CD14-positive monocyte (primary cell): ENCODE data around the gene RHOXF1. TPM values are rescaled to one million over a fixed set of nuclear protein-coding genes. Genes with fewer than 3 reads are reported as not detected.
"Not testable (repeated sequence)": the region's sequence is repeated elsewhere in the genome, so short reads cannot be mapped to it uniquely, and the experiment has no call there.

Experiments used
- DNase-seq, 3 donors: peaks; one replicate each; pipeline ENCODE4 v3.0.0-alpha.2; 2011 to 2022
- H2AFZ ChIP-seq: 2 replicates; pipeline ENCODE4 v1.6.0; 2012; ENCODE audit warnings: mild to moderate bottlenecking, low read depth, low read length, inconsistent platforms; ENCODE audit not compliant: insufficient read depth, poor library complexity, severe bottlenecking
- H3K27ac ChIP-seq, 2 donors: 1 replicate in 1 of 2; 2 replicates in 1 of 2; pipeline ENCODE4 v1.5.1; 2012 to 2013; ENCODE audit warnings: low read length in 2 of 2, control low read depth in 1 of 2, inconsistent platforms in 1 of 2, low read depth in 1 of 2, mild to moderate bottlenecking in 1 of 2
- H3K27me3 ChIP-seq, 2 donors: one replicate each; pipeline versions ENCODE4 v1.6.0 to v1.6.1; 2011 to 2013; ENCODE audit warnings: low read length in 2 of 2; ENCODE audit not compliant: control insufficient read depth in 2 of 2, insufficient read depth in 2 of 2
- H3K36me3 ChIP-seq, 2 donors: replicated peaks in 1 of 2; 1 replicate in 1 of 2; 2 replicates in 1 of 2; pipeline versions ENCODE4 v1.5.1 to v1.6.1; 2012 to 2013; ENCODE audit warnings: low read length in 2 of 2, control low read depth in 1 of 2, inconsistent platforms in 1 of 2, mild to moderate bottlenecking in 1 of 2; ENCODE audit not compliant: insufficient read depth in 2 of 2, control insufficient read depth in 1 of 2
- H3K4me1 ChIP-seq, 2 donors: 1 replicate in 1 of 2; 2 replicates in 1 of 2; pipeline versions ENCODE4 v1.5.1 to v1.6.1; 2012 to 2013; ENCODE audit warnings: low read length in 2 of 2, control low read depth in 1 of 2, inconsistent platforms in 1 of 2, mild to moderate bottlenecking in 1 of 2, moderate library complexity in 1 of 2; ENCODE audit not compliant: insufficient read depth in 2 of 2, control insufficient read depth in 1 of 2
- H3K4me2 ChIP-seq: replicated peaks from 2 replicates; pipeline ENCODE3; 2012; ENCODE audit warnings: low read length, moderate library complexity, mild to moderate bottlenecking; ENCODE audit not compliant: poor library complexity, severe bottlenecking; ENCODE audit errors: extremely low read depth
- H3K4me3 ChIP-seq, 3 experiments: fragments of 200-600 bp in 1 of 3; sonication (generic) in 1 of 3; replicated peaks in 1 of 3; 1 replicate in 2 of 3; 2 replicates in 1 of 3; pipeline ENCODE4 v1.5.1; 2011 to 2013; ENCODE audit warnings: low read length in 3 of 3, mild to moderate bottlenecking in 3 of 3, control low read depth in 2 of 3, low read depth in 2 of 3, inconsistent platforms in 1 of 3, moderate library complexity in 1 of 3
- H3K79me2 ChIP-seq: 2 replicates; pipeline ENCODE4 v1.6.0; 2012; ENCODE audit warnings: mild to moderate bottlenecking, control low read depth, inconsistent platforms, low read length, moderate library complexity; ENCODE audit not compliant: insufficient read depth
- H3K9ac ChIP-seq: 2 replicates; pipeline ENCODE4 v1.6.0; 2017; ENCODE audit warnings: low read length, mild to moderate bottlenecking; ENCODE audit not compliant: insufficient read depth, poor library complexity, severe bottlenecking
- H3K9me3 ChIP-seq, 2 donors: replicated peaks in 1 of 2; 1 replicate in 1 of 2; 2 replicates in 1 of 2; pipeline versions ENCODE4 v1.5.1 to v1.6.1; 2012 to 2013; ENCODE audit warnings: low read length in 2 of 2, control low read depth in 1 of 2; ENCODE audit not compliant: control insufficient read depth in 1 of 2, insufficient read depth in 1 of 2
- H4K20me1 ChIP-seq: 2 replicates; pipeline ENCODE4 v1.6.0; 2012; ENCODE audit warnings: mild to moderate bottlenecking, low read length, control low read depth, moderate library complexity; ENCODE audit not compliant: insufficient read depth
- H3K27ac Mint-ChIP-seq, 7 donors: one replicate each; pipeline ENCODE4 v1.8.0; 2020; ENCODE audit warnings: mild to moderate bottlenecking in 7 of 7, mixed read lengths in 7 of 7, moderate library complexity in 6 of 7, inconsistent platforms in 2 of 7
- H3K27me3 Mint-ChIP-seq, 3 donors: one replicate each; pipeline ENCODE4 v1.8.0; 2021 to 2022; ENCODE audit warnings: low read depth in 3 of 3, mild to moderate bottlenecking in 3 of 3, mixed read lengths in 3 of 3, moderate library complexity in 3 of 3, inconsistent platforms in 1 of 3
- H3K36me3 Mint-ChIP-seq, 2 donors: one replicate each; pipeline ENCODE4 v1.8.0; 2020; ENCODE audit warnings: mixed read lengths in 2 of 2, inconsistent platforms in 1 of 2, mild to moderate bottlenecking in 1 of 2
- H3K4me1 Mint-ChIP-seq: one replicate; pipeline ENCODE4 v1.8.0; 2020; ENCODE audit warnings: mild to moderate bottlenecking, mixed read lengths
- H3K4me3 Mint-ChIP-seq, 2 donors: one replicate each; pipeline ENCODE4 v1.8.0; 2020; ENCODE audit warnings: mild to moderate bottlenecking in 2 of 2, mixed read lengths in 2 of 2, moderate library complexity in 1 of 2
- H3K9me3 Mint-ChIP-seq, 7 donors: one replicate each; pipeline ENCODE4 v1.8.0; 2020 to 2022; ENCODE audit warnings: mixed read lengths in 7 of 7, mild to moderate bottlenecking in 6 of 7, moderate library complexity in 6 of 7, inconsistent platforms in 2 of 7
- CTCF ChIP-seq: fragments of 200-600 bp; IDR thresholded peaks from one replicate; pipeline ENCODE4 v1.8.0; 2022; ENCODE audit warnings: antibody characterized with exemption, mild to moderate bottlenecking
- WGBS: methylation state at CpG from one replicate; pipeline ENCODE4 v1.1.5; 2013; ENCODE audit warnings: missing lambda C conversion rate; ENCODE audit not compliant: insufficient coverage; 5-methylcytosine and 5-hydroxymethylcytosine counted together
- intact Hi-C, 2 donors: fragments of 100-400 bp; cut with micrococcal nuclease; formaldehyde crosslinking; loops; one replicate each; pipeline versions ENCODE4 v1.15.0 to v1.15.1; 2023
- polyA plus RNA-seq, 3 donors: library from polyadenylated mRNA; depleted of rRNA in 1 of 3; unstranded in 2 of 3; stranded (reverse) in 1 of 3; fragments of 300-500 nt in 2 of 3; fragments of >200 nt in 1 of 3; fragmentation: Illumina TruSeq in 2 of 3; gene quantifications; 1 replicate in 2 of 3; 2 replicates in 1 of 3; pipeline ENCODE4 v1.2.3, GENCODE V29; 2012 to 2021

The RHOXF1 gene
- polyA plus RNA-seq, 3 donors, result 0.28 TPM; not detected in 2

DNA sequence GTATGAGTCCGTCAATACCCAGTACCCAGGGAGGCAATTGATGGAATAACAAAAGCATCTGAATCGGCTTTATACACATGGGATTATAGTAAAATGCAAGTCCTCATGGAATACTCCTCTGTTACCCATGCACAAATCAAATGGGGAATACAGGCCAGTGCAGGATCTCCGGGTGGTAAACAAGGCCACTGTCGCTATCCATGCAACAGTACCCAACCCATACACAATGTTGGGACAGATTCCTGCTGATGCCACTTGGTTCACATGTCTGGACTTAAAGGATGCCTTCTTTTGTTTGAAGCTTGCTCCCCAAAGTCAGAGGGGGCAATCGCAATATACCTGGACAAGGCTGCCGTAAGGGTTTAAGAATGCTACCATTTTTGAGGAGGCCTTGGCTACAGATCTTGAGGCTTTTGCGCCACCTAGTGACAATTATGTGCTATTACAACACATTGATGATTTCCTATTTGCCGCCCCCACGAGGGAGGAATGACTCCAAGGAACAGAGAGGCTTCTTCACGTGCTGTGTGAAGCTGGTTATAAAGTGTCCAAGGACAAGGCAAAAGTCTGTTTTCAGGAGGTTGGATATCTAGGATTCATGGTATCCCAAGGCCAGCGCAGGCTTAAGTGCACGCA, 34.5 kb upstream of the RHOXF1 start:
- H2AFZ ChIP-seq, H3K4me3 ChIP-seq, DNase-seq, intact Hi-C loops, H3K4me2 ChIP-seq, H3K9ac ChIP-seq, H3K27ac ChIP-seq, H3K9me3 ChIP-seq, H3K36me3 ChIP-seq, H3K27ac Mint-ChIP-seq, H3K36me3 Mint-ChIP-seq, H3K4me3 Mint-ChIP-seq, H3K4me1 ChIP-seq, H3K79me2 ChIP-seq, H4K20me1 ChIP-seq, H3K27me3 ChIP-seq: not testable (repeated sequence)
- Mint-ChIP-seq H3K4me1 (peaks cover 19% of the 10 kb centered on the region), H3K27me3 (peaks cover 0 to 10% (median 0%) of the 10 kb centered on the region in 3 donors), H3K9me3 (peaks cover 6 to 20% (median 12%) of the 10 kb centered on the region in 7 donors)
- no CpG with 5 or more reads among the region's 12 CpGs for WGBS

DNA sequence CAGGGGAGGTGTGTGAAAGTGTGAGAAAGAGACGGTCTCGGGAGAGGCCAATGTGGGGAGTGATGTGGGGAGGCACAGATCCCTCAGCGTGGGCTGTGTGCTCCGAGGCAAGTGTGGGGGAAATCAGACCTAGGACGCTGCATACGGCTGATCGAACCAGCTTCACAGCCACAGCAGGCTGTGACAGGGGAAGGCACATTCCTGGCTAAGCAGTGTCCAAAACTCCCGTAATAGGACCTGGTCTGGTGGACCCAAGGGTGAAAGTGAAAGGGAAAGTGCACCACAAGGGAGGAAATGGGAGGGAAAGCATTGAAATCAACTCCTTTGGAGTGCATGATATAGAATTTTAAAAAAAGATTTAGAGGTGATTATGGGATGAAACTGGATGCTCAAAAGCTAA, 31.8 kb upstream of the RHOXF1 start:
- Histone ChIP-seq H3K27me3 (no peaks in the 10 kb centered on the region), H3K4me1 (peaks cover 15 to 30% of the 10 kb centered on the region in 2 donors), H3K4me3 (no peak overlapping the region), H4K20me1 (no peaks in the 10 kb centered on the region), H3K9me3 (peaks cover 0 to 10% of the 10 kb centered on the region in 2 donors), H3K9ac (no peak overlapping the region), H3K27ac (no peak overlapping the region), H3K36me3 (no peaks in the 10 kb centered on the region), H3K79me2 (no peaks in the 10 kb centered on the region), H2AFZ (no peak overlapping the region), H3K4me2 (no peak overlapping the region)
- intact Hi-C loops, result no loop called here
- H3K4me1 Mint-ChIP-seq, result peaks cover 41% of the 10 kb centered on the region
- no peak overlapping the region for H3K4me3 Mint-ChIP-seq
- H3K9me3 Mint-ChIP-seq, result peaks cover 6 to 25% (median 12%) of the 10 kb centered on the region in 7 donors
- H3K36me3 Mint-ChIP-seq, result no peaks in the 10 kb centered on the region
- no peak for TF ChIP-seq CTCF
- no peak overlapping the region for H3K27ac Mint-ChIP-seq
- no peak for DNase-seq
- peaks cover 0 to 20% (median 0%) of the 10 kb centered on the region in 3 donors for H3K27me3 Mint-ChIP-seq
- WGBS, result 96% methylated on average over 5 of the region's 8 CpGs

DNA sequence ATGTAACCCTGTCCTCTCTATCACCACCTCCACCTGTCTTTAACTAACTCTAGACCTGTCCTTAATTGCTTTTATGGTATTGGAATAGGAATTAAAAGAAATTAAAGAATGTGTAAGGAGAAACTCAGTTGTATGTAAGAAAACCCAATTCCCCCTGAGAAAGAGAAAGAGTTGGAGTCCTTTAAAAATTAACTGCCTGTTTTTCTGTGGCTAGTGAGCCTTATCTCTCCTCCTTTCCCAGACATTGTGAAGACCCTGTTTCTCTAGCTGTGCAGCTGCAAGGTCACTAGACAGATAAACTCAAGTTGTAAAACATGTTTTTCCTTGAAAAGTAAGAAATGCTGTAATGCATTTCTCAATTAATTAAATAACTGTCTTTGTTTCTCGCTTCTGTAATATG, 30.6 kb upstream of the RHOXF1 start:
- H3K9me3 Mint-ChIP-seq, result peaks cover 6 to 25% (median 12%) of the 10 kb centered on the region in 7 donors

More for the DNA sequence above, 30.6 kb upstream of the RHOXF1 start:
- H3K36me3 ChIP-seq, intact Hi-C loops, H4K20me1 ChIP-seq, H3K27ac ChIP-seq, H2AFZ ChIP-seq, H3K27ac Mint-ChIP-seq, H3K4me3 Mint-ChIP-seq, H3K79me2 ChIP-seq, H3K9me3 ChIP-seq, H3K4me2 ChIP-seq, H3K36me3 Mint-ChIP-seq, H3K9ac ChIP-seq, H3K27me3 ChIP-seq, H3K4me3 ChIP-seq, DNase-seq: not testable (repeated sequence)
- H3K27me3 Mint-ChIP-seq, result peaks cover 0 to 20% (median 0%) of the 10 kb centered on the region in 3 donors
- WGBS, result no CpG with 5 or more reads among the region's 1 CpG
- peaks cover 15 to 31% of the 10 kb centered on the region in 2 donors for H3K4me1 ChIP-seq
- H3K4me1 Mint-ChIP-seq, result peaks cover 43% of the 10 kb centered on the region
